Measurements from ENCODE around the gene CELF2.

GRCh38 chr10:11014671-11015445 is 2.8 kb upstream of the CELF2 start:
- TF ChIP-seq CTCF (IDR thresholded peaks at IDR 0.05): no peak
- TF ChIP-seq EP300 (IDR thresholded peaks at IDR 0.05): no peak
- TF ChIP-seq POLR2A (IDR thresholded peaks at IDR 0.05): no peak
- peak in 3 of 4 donors; percentile 13 to 36 (median 24) for TF ChIP-seq POLR2AphosphoS5 (IDR thresholded peaks at IDR 0.05)

Measured in sigmoid colon (tissue), 4 donors.